ENCODE results near the gene B3GNT3.

Gene B3GNT3

DNA sequence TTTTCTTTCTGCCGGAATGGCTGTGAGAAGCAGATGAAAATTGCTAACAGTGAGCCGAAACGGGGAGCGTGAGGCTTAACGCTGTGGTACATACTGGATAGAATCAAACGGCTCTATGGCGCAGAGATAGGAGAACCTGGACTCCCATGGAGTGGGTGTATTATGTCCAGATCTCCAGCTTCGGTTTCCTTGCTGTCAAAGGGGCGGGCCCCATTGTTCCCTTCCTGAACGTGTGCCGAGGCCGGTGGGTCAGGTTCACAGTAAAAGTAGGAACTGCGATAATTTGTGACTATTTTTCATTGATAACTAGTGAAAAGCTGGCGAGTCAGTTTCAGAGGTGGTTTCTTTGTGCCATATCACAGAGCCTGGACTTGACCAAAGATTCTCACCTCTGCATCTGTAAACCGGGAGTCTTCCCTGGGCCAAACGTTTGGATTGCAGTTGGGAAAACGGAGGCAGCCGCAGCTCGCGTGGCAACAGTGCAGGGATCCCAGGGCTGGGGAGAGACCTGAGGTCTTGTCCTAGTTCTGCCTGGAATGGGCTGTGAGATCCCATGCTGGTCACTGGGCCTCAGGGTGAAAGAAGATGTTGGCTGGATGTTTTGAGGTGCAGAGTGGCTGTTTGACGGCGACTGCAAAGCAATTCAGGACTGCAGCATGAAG, 65.5 kb downstream of the B3GNT3 start:
- no peak for TF ChIP-seq POLR2A (IDR thresholded peaks at IDR 0.05; ENCODE audit: low read depth, low read length)
- no peak for DNase-seq (ENCODE audit: insufficient read length, low spot score)
- FAIRE-seq: no peak

GRCh38 chr19:17860993-17861360, 66.0 kb downstream of the B3GNT3 start:
- no peak for FAIRE-seq
- TF ChIP-seq POLR2A (IDR thresholded peaks at IDR 0.05; ENCODE audit: low read depth, low read length): no peak
- DNase-seq (ENCODE audit: insufficient read length, low spot score): no peak

- no peak for FAIRE-seq
- TF ChIP-seq POLR2A (IDR thresholded peaks at IDR 0.05; ENCODE audit: low read depth, low read length): no peak
These were observed 66.8 kb downstream of the B3GNT3 start for GRCh38 chr19:17861542-17862402.

DNA sequence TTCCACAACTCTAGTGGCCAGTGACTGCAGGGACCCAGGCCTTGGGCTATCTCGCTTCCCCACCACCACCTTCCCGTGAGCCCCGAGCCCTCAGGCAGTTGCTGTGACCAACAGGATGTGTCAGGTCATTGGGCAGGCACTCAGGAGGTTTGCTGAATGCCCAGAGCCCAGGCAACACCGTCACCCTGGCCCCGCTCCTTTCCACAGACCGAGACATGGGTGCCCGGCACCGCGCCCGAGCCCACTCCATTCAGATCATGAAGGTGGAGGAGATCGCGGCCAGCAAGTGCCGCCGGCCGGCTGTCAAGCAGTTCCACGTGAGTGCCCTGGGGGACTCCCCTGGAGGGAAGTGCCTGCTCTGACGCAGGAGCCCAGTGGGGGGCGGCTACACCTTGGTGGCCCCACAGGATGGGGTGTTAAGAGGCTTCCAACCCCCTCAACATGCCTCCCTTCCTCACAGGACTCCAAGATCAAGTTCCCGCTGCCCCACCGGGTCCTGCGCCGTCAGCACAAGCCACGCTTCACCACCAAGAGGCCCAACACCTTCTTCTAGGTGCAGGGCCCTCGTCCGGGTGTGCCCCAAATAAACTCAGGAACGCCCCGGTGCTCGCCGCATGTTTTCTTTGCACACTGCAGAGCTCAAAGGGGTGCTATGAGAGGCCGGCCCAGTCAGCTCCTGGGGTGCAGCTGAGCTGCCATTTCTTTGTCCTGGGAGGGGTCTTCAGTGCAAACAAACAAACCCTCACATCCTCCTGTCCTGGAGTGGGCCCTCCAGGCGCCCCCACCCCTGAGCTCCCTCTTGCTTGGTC, 68.0 kb downstream of the B3GNT3 start:
- no peak for TF ChIP-seq POLR2A (IDR thresholded peaks at IDR 0.05; ENCODE audit: low read depth, low read length)
- DNase-seq (ENCODE audit: insufficient read length, low spot score): no peak
- FAIRE-seq: no peak

More at GRCh38 chr19:17861542-17862402, 66.8 kb downstream of the B3GNT3 start:
- no peak for DNase-seq (ENCODE audit: insufficient read length, low spot score)

Measured in H54 (cell line).